EH (cell line): Measurements from ENCODE around the gene PPP1R9A.
A peak's percentile ranks its signal among the peaks of the same experiment; 100 is the strongest.

ENCODE experiments used
- DNase-seq: peaks from one replicate; pipeline ENCODE4 v3.0.0-alpha.2; 2015; ENCODE audit warnings: low read depth

PPP1R9A gene

DNA sequence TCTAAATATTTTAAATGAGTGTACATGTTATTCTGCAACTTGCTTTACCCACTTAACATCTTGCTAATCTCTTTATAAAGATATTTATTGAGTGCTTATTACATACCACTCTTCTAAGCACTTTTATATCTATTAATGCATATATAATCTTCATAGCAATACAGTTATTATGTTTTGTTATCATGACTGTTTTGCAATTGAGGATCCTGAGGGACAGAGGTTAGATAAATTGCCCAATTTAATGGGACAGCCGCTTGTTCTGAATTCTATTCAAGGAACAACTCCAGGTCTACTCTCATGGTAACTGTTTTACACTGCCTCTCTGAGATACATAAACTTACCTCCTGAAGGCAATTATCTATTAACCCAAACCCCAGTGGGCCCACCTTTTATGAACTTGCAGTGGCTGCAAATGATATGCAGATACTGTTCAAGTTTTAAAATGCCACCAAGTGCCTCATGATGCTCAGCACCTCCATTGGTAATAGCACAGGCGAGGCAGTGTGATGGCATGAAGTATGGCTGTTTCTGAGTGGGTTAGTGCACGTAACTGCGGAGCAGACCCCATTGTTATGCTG lies 356.5 kb downstream of the PPP1R9A start:
- no peak for DNase-seq

DNA sequence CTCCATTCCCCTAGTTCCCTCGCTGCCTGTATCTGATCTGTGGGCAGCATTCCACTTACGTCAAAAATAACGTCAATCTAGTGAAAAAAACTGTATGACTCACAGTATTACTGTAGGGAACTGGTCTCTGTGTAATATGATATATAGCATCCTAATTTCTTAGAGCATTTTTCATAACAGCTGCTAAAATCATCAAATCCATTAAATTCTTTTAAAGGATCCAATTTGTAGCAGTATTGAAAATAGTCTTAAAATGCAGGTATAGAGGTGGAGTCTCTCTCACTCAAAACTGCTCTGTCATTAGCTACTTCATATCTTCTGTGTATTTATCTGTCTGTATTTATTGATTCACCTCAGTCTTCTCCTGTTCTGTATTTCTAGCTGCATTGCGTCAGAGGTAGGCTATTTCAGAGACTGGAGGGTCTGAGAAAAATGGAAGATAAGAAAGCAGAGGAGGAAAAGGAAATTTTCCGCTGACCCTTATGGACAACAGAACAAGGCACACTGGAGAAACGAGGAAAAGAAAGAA lies 357.0 kb downstream of the PPP1R9A start:
- peak; percentile 23 for DNase-seq

DNA sequence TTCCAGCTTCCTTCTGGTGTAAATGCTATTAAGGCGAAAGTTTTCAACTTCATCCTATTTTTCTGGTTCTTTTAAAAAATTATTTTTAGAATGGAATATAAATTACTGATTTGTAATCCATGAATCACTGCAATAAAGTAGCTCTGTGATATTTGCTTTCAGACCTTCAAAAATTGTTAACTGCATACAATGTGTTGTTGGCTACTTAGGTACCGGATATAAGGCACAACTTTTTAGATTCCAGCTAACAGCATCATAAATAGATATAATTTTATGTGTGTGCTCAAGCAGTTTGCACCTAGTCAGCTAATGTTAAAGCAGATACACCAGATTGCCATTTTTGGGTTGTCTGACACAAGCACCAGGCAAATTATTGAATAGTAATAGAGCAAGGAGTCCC lies 358.2 kb downstream of the PPP1R9A start:
- no peak for DNase-seq

- no peak for DNase-seq
Observed at GRCh38 chr7:95267754-95268153, 360.4 kb downstream of the PPP1R9A start.

GRCh38 chr7:95269640-95270039 lies 362.2 kb downstream of the PPP1R9A start:
- DNase-seq: no peak

- DNase-seq: no peak
Observed at GRCh38 chr7:95276114-95276513, 368.7 kb downstream of the PPP1R9A start.

GRCh38 chr7:95279417-95279816 lies 372.0 kb downstream of the PPP1R9A start:
- no peak for DNase-seq

- DNase-seq: no peak
Observed at GRCh38 chr7:95286096-95286495, 378.7 kb downstream of the PPP1R9A start.

- DNase-seq: no peak
Observed at GRCh38 chr7:95290166-95290830, 382.9 kb downstream of the PPP1R9A start.

DNA sequence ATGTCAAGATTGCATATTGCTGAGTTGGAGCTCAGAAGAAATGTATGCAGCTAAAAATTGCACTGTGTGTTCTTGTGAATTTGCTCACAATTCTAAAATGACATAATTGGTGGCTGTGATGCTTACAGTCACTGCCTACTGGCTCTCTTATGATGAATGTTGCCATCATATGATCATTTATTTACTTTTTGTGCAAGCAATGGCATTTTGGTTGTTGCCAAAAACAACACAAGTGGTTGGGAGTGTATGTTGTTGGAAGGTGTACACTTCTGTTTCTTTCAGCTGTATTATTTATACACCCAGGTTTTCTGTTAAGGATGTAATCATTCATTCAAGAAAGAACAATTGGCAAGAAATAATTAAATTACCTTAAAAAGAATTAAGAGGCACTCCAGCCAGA lies 388.0 kb downstream of the PPP1R9A start:
- no peak for DNase-seq

DNA sequence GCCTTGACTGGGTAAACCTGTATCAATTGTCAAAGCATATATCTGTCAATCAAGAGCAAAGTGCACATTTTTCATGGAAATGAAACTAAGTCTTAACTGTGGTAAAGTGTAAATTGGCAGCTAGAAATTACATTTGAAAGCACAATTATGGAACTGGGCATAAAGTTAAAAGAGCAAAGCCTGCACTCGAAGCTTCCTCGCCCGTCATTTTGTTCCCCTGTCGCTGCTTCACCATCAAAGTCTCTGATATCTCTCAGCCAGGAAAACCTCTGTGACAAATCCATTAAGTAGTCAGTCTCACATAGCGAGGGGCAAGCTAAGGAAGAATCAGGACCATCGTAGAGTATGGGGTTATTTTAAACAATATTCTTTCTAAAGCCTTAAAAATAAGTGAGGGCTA lies 389.1 kb downstream of the PPP1R9A start:
- DNase-seq: no peak

GRCh38 chr7:95297041-95297440 lies 389.6 kb downstream of the PPP1R9A start:
- DNase-seq: no peak

- DNase-seq: no peak
Observed at GRCh38 chr7:95298091-95298490, 390.7 kb downstream of the PPP1R9A start.

DNA sequence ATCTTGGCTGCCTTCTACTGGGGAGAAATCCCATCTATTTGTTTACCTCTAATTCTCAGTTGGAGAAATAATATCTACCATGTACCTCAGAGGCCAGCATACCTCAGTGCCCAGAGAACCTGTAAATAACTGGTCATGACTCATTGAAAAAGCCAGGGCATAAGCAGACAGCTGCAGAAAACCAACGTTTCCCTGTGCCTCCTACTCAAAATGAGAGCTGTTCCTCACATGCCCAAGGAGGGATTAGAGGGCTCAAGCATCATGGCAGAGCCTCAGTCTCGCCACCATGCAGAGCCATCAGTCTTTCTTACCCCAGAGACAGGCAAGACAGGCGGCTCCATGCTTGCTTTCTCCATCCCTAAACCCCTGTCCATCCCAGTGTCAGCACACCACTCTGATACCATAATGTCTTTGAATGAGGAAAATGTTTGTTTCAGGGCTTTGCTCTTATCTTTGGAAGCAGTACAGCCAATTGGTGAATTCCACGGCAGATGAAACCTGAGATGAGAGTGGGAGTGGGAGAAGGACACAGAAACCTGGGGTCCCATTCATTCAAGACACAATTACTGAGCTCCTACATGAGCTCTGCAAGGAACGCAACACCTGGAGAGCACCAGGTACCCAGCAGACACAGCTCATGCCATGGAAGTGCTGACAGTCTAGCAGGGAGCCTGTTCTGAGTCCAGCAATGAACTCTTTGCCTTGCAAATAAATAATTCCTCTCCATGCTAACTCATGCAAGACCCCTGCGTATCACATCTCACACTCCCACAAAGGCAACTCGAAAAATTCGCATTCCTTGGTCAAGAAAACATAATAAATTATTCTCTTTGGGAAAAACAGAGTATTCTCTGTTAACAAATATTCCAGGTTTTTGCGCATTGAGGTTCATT lies 395.9 kb downstream of the PPP1R9A start:
- no peak for DNase-seq

- no peak for DNase-seq
Observed at GRCh38 chr7:95304990-95305389, 397.6 kb downstream of the PPP1R9A start.

- DNase-seq: no peak
Observed at GRCh38 chr7:95309951-95310350, 402.6 kb downstream of the PPP1R9A start.

- DNase-seq: no peak
Observed at GRCh38 chr7:95311389-95311788, 404.0 kb downstream of the PPP1R9A start.

- no peak for DNase-seq
Observed at GRCh38 chr7:95312561-95312960, 405.2 kb downstream of the PPP1R9A start.

DNA sequence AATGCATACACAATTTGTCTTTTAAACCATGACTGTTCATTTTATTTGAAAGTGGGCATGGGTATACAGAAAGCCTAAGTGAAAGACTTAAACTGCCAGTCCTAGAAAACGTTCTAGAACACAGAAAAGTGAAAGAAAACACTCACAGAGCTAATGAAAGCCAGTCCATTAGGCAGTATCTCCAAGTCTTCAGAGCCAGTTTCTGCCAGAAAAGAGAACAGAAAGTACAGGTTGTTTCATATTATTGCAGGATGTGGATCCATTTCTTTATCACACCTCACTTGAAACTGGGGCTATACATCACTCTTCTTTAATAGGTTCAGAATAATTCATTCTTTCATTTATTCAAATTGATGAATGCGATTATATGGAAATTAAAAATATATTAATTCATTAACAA lies 409.2 kb downstream of the PPP1R9A start:
- no peak for DNase-seq

DNA sequence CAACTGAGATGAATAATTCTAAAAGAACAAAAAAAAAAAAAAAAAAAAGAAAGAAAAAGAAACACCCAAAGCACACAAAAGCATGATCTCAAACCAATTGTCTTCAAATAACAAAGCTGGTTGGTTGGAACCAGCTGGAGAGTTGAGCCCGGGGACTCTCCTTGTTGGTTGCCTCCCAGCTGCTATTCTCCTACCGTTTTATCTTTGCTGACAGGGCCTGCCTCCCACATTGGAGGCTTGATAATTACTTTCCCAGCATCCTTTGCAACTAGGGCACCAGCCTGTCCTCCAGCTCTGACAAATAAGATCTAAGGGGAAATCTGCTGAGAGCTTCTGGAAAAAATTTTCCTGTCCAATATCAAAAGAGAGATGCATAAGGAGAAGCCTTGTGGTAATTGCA lies 410.2 kb downstream of the PPP1R9A start:
- no peak for DNase-seq

DNA sequence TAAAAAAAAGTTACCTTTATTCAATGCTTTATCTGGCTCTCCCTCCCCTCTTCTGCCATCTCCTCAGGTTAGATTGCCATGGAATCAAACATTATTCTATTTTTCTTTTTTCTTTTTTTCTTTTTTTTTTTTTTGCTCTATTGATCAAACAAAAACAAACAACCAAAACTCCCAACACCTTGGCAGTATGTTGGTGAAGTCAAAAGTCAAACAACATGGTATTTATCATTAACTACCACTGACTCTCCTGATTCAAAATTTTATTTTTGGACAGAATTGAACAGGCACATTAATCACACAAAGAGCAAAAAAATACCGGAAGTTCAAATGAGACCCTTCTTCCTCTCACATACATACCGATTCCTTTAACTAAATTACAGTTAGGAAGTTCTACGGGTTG lies 410.6 kb downstream of the PPP1R9A start:
- no peak for DNase-seq

DNA sequence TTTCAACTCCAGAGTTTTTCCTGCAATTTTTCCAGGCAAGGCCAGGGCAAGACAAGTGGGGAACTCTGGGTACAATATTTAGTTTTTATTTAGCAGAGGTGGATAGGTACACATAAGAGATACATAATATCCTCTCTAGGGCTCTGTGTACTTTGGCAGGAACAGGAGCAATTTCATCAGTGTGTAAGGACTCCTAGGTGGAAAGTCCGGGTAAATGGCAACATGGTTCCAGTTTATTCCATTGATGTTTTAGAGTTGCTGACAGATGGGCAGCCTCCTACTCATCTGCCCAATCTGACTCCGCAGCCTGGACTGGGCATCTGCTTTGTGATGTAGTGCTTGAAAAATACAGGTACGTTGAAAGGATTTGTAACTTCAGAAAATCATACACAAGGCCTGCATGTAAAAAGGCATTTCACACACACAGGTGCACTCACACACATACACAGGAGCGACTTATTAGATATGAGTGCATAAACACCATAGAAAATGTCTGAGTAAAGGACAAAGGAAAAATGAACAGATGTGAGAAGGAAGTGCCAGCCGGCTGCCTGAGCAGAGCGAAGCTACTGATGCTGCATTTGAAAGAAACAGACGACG lies 411.2 kb downstream of the PPP1R9A start:
- no peak for DNase-seq

DNA sequence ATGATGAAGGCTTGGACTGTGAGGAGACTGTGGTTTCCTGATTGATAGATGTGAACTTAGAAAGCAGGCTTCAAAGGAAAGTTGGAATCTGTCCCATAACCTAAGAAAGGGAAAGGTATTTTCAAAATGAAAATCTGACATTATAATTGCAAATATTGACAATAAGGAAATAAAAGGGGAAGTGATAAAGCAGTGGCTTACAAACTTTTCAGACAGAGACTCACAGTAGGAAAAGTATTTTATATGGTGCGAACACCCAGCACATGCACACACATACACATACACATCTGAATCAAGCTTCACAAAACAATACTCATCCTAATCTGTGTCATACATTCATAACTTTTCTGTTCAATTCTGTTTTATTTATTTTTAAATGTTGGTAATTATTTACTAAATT lies 412.2 kb downstream of the PPP1R9A start:
- DNase-seq: no peak
